ENCODE data around the gene TNIP3.

Gene TNIP3

DNA sequence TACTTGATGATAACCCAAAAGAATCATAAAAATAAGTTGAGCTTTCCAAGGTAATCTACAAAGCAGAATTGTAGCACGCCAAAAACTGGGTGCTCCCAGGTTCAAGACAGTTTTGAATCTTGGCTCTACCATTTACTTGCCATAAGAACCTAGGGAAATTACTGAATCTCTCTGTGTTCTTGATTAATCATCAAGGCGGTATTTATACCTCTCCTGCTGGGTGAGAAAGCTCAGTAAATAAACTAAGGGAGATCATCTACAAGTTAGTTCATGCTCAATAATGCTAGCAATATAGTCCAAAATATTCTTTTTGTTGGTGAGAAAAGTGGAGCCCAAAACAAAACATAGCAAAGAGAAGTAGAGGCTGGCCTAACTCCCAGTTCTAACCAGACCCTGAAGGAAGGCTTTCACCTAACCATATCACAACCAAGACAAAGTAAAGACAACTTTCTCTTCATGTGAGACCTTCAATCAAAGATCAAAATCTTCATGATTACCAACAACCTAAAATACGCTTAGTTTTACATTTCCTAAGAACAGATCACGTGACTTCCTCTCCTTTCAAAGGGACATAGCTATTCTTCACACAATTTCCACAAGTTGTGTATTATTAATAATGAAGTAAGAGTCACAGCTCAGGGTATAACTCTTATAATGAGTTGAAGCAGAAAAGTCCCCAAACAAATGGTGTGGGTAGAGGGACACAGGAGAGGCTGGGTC lies 34.4 kb downstream of the TNIP3 start:
- DNase-seq: no peak

DNA sequence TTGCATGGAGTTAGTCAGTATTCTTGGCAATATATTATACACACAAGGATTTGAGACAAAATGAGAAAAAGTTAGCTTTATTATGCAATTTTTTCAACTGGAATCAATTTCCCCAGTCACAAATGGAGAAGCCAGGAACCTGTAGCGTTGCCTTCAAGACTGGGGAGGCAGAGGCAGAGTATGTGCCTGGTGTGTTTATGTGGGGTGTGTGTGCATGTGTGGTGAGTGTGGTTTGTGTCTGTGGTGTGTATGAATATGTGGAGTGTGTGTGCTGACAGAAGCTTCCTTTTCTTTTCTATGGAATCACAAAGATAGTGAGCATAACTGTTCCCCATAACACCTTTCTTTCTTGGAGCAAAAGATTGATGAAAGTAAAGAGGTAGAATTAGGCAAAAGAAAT lies 37.0 kb downstream of the TNIP3 start:
- no peak for DNase-seq

DNA sequence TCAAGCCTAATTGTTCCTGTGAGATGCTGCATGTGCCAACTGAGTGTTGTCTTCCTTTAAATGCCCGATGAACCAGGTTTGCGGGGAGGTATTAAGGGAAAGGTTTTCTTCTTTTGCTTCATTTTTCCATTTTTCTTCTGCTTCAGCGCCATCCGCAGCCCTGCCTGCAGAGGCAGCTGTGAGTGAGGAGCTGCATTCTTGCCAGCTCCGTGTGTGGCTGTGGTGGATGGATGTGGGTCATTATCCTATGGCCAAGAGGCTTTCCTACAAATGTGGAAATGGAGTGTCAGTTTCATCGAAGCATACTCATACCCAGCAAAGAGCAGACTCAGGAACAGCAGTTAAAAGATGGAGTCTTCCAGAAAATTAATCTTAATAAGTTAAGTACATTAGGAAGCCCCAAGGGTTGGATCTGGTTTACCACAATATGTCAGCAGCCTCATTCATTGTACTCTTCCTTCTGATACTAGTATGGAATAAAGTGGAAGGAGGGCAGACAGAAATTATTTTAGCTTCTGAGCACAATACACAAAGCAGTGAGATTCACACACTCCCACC lies 37.6 kb downstream of the TNIP3 start:
- no peak for DNase-seq

DNA sequence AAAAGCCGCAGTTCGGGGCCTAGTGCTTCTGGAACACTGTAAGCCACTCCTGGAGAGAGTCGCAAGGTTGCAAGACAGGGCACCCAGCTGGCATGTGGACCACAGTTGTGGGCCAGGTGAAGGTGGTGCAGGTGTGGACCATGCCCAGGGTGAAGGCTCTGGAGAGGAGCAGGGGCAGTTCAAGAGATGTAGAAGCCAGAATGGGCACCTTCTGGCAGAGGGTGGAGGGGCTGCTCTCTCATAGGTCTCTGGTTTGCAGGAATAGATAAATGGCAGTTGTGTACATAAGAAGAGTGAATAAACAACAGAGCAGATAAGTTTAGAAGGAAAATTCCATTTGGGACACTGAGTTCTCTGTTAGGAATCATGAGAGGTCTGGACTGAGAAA lies 38.6 kb downstream of the TNIP3 start:
- DNase-seq: no peak

DNA sequence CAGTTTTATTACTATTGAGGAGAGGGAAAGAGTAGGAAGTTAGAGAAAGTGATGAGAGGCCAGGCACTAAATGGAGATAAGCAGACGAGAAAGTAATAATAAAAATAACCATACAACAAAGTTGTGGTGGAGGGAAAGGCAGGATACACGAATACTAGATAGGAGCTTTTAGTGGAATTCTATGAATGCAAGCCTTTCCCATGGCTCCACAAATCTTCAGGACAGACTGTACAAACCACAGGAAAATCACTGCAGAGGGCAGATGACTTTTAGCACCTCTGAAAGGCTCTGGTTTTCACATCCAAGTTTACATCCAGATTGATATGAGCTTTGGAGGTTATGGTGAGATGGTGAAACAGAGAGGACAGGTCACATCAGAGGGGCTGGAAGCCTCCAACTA lies 41.5 kb downstream of the TNIP3 start:
- no peak for DNase-seq

DNA sequence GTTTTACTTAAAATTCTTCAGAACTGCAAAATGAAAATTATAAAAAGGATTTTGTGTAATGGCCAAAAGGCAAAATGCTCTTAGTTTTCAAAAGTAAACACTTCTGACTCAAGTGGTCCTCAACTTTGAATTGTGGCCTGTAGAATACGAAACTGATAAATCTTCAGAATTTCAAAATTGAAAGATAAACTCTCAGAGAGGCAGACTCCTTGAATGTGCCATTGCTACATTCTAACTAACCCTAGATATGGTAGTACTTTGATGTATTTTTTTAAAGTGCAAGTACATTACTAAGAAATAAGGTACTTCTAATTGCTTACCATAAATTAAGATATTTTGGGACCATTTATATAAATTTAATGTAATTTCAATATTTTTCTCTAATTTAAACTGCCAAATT lies 44.4 kb downstream of the TNIP3 start:
- DNase-seq: no peak

DNA sequence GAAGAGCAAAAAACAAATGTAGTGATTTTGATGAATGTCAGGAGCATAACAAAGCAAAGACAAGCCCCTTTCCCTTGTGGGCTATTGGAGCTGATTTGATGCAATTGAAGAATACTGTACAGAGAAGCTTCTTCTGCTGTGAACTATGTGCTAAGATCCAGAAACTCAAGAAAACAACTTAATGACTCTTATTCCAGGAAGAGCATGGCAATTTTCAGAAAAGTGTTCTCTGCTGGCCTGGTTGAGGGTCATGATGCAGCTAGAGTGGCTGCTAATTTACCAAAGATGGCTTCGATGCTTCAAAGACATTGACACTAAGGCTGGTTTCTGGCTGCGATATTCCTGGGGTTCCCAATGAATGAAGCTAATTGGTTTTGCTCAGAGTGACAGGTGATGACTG lies 45.8 kb downstream of the TNIP3 start:
- no peak for DNase-seq

DNA sequence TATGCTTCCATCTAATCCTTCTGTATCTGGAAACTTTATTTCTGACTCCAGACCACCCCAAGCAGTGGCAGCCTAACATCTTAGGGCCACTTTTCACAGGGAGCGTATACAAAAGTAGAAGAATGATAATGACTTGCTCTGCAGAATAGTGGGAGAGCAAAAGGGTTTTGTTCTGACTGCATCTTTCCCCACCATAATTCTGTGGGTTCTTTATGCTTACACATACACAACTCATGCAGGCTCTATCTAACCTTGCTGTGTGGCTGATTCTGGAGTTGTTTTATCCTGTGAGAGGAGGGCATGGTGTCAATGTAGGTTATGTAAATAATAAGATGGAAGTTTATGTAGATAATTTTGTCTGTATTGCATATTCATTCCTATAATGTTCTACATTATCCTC lies 49.4 kb downstream of the TNIP3 start:
- no peak for DNase-seq

DNA sequence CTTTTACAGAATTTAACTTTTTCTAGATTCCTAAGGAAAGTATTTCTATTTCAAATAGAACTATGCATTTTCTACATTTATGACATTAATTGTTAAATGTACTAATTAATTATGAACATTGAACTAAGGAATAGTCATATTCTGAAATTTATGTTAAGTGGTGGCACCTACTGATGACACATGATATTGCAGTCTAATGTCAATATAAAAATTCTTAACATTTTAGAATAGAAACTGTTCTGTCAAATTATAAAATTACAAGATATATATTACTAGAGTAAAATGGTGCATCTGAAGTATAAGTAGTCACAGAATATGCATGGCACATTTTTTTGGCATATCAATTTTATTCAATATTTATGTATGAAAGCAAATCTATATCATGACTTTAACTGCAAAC lies 51.6 kb downstream of the TNIP3 start:
- DNase-seq: no peak

DNA sequence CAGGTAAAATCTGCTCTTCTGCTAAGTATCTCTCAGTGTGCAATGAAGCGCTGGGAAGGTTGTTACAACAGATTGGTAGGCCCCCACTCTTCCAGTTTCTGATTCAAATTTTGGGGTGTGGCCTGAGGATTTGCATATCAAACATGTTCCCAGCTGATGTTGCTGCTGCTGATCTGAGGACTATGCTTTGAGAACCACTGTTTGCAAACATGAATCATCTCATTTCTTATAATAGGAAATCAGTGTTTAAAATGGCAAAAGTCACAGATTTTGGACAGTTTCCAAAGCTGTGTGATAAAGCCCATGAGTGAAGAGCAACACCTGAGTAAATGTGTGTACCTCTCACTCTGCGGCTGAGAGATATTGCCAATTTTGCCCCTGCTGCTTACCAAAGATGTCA lies 55.6 kb downstream of the TNIP3 start:
- DNase-seq: peak; percentile 81

DNA sequence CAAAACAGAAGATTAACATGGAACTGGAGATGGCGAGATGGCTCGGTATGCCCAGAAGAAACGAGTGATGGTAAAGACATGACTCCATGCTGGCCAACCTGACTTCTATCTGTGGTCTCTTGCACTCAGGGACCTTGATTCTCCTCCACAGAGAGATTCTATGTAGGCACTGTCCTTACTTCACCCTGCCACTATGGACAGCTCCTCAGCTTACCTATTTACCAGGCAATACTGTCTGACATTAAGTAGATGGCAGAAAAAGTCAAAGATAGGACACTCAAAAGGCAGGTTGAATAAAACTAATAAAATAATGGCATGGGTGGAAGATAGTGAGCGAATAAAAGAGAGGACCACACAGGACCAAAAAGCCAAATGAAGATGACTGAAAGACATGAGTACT lies 56.6 kb downstream of the TNIP3 start:
- DNase-seq: no peak

DNA sequence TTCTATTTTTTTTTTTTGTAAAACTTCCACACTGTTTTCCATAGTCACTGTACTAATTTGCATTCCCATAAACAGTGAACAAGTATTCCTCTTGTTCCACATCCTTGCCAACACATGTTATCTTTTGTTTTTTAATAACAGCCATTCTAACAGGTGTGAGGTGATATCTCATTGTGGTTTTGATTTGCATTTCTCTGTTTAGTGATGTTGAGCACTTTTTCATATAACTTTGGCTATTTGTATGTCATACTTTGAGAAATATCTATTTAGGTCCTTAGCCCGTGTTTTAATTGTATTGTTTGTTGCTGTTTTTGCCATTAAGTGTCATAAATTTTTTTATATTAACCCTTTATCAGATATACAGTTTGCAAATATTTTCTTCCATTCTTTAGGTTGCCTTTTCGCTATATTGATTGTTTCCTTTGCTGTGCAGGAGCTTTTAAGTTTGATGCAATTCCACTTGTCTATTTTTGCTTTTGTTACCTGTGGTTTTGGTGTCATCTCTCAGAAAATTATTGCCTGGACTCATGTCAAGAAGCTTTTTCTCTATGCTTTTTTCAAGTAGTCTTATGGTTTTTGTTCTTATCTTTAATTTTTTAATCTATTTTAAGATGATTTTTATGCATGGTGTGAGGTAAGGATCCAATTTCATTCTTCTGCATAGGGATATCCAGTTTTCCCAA lies 63.9 kb downstream of the TNIP3 start:
- no peak for DNase-seq

DNA sequence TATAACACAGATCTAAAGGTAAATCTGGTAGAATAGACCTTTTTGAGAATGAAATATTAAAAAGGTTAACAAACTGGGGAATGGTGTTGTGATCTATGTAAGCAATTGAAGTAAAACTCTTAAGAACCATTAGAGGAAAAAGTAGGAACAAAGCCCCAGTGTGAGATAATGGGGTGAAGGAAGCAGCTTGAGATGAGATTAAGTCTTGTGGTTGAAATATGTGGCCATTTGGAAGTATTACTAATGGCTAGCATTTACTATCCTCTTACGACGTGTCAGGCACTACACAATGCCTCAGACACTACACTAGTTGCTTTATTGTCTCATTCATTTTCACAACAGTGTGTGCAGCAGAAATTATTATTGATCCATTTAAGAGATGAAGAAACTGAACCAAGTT lies 65.9 kb downstream of the TNIP3 start:
- no peak for DNase-seq

DNA sequence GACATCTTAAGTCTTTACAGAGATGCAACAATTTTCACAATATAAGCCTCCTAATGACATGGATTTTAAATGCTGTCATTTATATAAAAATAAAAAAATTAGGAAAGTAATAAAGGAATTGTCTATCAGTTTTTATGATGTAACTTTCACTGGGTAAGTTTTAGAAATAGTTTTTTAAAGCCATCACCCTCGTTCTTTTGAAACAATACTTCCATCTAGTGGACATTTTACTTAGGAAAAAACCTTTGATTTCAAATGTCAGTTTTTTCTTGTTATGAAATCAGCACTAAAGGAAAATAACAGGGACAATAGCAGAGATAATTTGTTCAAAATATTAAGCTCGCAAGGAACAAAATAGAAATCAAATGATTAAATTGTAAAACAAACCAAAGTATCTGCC lies 67.5 kb downstream of the TNIP3 start:
- DNase-seq: peak; percentile 15

DNA sequence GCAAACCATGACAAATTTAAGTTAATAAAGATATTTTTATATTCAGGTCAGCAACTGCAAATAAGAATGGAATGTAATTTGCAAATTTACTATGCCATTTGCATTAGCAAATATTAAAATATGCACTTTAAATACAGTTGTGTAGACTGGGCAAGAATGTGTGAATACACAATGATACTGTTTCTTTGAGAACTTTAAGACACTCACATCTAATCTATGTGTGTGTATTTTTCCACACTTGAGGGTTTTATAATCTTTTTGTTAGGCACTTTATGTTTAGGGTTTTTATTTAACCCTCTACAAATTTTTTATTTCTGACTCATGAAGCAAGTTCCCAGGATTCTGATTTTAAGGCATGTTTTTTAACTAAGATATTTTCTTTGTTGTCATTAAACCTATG lies 67.9 kb downstream of the TNIP3 start:
- no peak for DNase-seq

DNA sequence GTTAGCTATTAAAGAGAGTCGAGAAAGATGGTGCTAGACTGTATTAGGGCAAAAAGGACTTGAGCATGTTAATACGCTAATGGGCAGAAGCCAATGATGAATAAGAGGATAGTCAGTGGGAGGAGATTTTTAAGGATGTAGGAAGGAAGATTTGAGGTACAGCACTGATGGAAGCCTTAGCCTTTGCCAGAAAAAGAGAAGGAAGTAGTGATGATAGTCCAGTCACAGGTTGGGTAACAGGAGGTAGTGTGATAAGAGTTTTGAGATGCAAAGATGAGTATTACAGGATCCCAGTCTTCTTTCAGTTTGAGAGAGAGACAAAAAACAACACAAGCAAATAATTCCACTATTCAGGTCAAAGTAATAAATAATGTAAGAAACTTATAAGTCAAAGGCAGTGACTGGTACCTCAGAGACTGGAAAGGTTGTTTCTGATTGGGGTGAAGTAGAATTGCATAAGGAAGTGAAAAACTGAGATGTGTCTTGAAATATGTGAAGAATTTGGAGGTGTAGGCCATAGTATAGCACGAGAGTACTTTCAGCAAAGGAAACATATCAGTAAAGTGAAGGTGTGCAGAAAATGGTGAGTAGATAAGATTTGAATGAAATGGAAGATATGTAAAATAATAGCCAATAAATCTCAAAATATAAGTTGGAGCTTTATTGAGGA lies 69.7 kb downstream of the TNIP3 start:
- no peak for DNase-seq

DNA sequence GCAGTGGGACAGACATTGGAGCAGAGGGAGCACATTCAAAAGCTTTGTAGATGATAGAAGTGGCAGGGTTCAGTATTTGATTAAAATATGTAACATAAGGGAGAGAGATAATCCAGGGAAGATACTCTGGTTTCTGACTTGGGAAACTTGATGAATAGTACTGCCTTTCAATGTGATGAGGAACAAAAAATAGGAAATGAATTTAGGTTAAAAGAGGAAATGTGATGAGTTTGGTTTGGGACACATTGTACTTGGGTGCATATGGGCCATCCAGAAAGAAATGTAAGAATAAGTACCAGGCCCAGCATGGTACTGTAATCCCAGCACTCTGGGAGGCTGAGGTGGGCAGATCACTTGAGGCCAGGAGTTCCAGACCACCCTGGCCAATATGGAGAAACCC lies 70.9 kb downstream of the TNIP3 start:
- DNase-seq: no peak

DNA sequence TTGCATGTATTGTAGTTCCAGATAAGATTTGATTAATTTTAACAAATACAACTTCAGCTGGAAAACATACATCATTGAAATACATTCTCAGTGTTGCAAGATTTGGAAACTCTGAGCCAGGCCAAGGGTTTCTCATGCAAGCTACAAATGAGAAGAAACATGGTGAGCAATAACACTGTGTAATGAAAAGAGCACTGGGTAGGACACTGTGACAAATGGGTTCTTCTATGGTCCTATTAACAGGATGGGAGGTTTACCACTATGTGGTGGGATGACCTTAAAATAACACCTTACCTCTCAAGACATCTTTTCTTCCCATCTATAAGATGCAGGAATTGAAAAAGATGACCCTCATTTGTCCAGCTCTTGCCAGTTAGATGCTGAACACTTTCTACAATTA lies 72.2 kb downstream of the TNIP3 start:
- no peak for DNase-seq

DNA sequence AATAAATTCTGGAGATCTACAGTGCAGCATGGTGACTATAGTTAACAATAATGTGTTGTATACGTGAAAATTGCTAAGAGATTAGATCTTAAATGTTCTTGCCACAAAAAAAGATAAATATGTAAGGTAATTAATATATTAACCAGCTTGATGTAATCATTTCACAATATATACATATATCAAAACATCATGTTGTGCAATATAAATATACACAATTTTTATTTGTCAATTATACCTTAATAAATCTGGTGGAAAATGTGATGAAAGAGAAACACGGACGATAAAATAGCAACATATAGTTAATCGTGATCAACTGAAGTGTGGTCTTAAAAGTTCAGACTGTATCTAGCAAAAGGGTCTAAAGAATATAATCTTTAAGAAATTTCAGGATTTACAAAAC lies 75.3 kb downstream of the TNIP3 start:
- DNase-seq: no peak
